Measurements from ENCODE around the gene CHI3L1. TPM values are rescaled to one million over a fixed set of nuclear protein-coding genes. Genes with fewer than 3 reads are reported as not detected.

Gene CHI3L1
- polyA plus RNA-seq, 1 of the 3 experiments (the other 2 are of a cell fraction), result not detected

- POLR2A ChIA-PET, result no interaction called here
- 85% methylated on average over 1 of the region's 9 CpGs for WGBS (ENCODE audit: low lambda C conversion rate)
- H3K79me2 ChIP-seq (ENCODE audit: insufficient read depth), result no peaks in the 10 kb centered on the region
Measured at GRCh38 chr1:203131548-203132200, 54.8 kb downstream of the CHI3L1 start.

More at GRCh38 chr1:203131548-203132200, 54.8 kb downstream of the CHI3L1 start:
- Histone ChIP-seq H3K9me2 (no peaks in the 10 kb centered on the region), H3K4me3 (ENCODE audit: low read depth in 2 of 2, low read length in 1 of 2) (no peak overlapping the region), H3K9me3 (no peaks in the 10 kb centered on the region), H3F3A (replicated peaks; ENCODE audit: insufficient read depth) (peaks cover 5% of the 10 kb centered on the region), H3K4me2 (no peak overlapping the region), H3K27me3 (ENCODE audit: insufficient read depth) (no peaks in the 10 kb centered on the region), H3K36me3 (replicated peaks in 1 of 2; ENCODE audit: control insufficient read depth in 1 of 2, insufficient read depth in 2 of 2, low read length in 1 of 2) (no peaks in the 10 kb centered on the region), H3K4me1 (ENCODE audit: control insufficient read depth in 1 of 2, insufficient read depth in 2 of 2, low read depth in 1 of 2, low read length in 1 of 2) (peaks cover 10 to 61% of the 10 kb centered on the region in 2 experiments; a peak in 2 of 4 replicates), H3K27ac (ENCODE audit: low read depth in 2 of 2, low read length in 1 of 2) (no peak overlapping the region), H4K20me1 (ENCODE audit: insufficient read depth) (no peaks in the 10 kb centered on the region), H3K9ac (no peak overlapping the region), H2AFZ (ENCODE audit: low read depth) (no peak overlapping the region)
- no peak for DNase-seq
- TF ChIP-seq TCF12 (IDR thresholded peaks at IDR 0.05) (no peak), MEF2A (IDR thresholded peaks at IDR 0.05; ENCODE audit: borderline replicate concordance, low read depth) (no peak), CHD2 (IDR thresholded peaks at IDR 0.05; ENCODE audit: low read length, partially characterized antibody) (no peak), MXI1 (IDR thresholded peaks at IDR 0.05; ENCODE audit: low read depth, low read length) (no peak), YY1 (IDR thresholded peaks at IDR 0.05; ENCODE audit: low read depth) (no peak), NFIC (IDR thresholded peaks at IDR 0.05; ENCODE audit: borderline replicate concordance) (no peak), FOXJ3 (CRISPR knock-in tag; IDR thresholded peaks at IDR 0.05) (no peak), EP300 (IDR thresholded peaks at IDR 0.05; ENCODE audit: borderline replicate concordance in 1 of 2, low read depth in 1 of 2, low read length in 1 of 2) (no peak), GABPA (IDR thresholded peaks at IDR 0.05; ENCODE audit: low read depth) (no peak), RAD21 (IDR thresholded peaks at IDR 0.05; ENCODE audit: low read length) (no peak), ELF1 (IDR thresholded peaks at IDR 0.05) (no peak), FOSL2 (IDR thresholded peaks at IDR 0.05; ENCODE audit: borderline replicate concordance, low read depth) (no peak), TAF1 (IDR thresholded peaks at IDR 0.05; ENCODE audit: borderline replicate concordance, low read depth, low read length) (no peak), RCOR1 (IDR thresholded peaks at IDR 0.05; ENCODE audit: low read length) (no peak), FOXM1 (IDR thresholded peaks at IDR 0.05; ENCODE audit: low read depth) (no peak), REST (IDR thresholded peaks at IDR 0.05; ENCODE audit: low read depth, low read length) (no peak), GATA2 (CRISPR knock-in tag; IDR thresholded peaks at IDR 0.05) (no peak)
- TF ChIP-seq, protein P1, sequence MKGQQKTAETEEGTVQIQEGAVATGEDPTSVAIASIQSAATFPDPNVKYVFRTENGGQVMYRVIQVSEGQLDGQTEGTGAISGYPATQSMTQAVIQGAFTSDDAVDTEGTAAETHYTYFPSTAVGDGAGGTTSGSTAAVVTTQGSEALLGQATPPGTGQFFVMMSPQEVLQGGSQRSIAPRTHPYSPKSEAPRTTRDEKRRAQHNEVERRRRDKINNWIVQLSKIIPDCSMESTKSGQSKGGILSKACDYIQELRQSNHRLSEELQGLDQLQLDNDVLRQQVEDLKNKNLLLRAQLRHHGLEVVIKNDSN (IDR thresholded peaks at IDR 0.05; ENCODE audit: borderline replicate concordance, low read depth), result no peak
- CTCF ChIA-PET, result interaction anchor here (0.8 to 26.1 kb wide), 11 partner anchors 10 to 356 kb away, joined by 3 to 396 read pairs (median 18); no protein-coding TSS in a partner anchor

Data from SK-N-SH (cell line).